ENCODE results near the gene CADM1. TPM values are rescaled to one million over a fixed set of nuclear protein-coding genes. Genes with fewer than 3 reads are reported as not detected.

Gene CADM1
- total and polyA plus RNA-seq, 2 experiments from 2014 or later: 16.5 to 18.0 TPM

DNA sequence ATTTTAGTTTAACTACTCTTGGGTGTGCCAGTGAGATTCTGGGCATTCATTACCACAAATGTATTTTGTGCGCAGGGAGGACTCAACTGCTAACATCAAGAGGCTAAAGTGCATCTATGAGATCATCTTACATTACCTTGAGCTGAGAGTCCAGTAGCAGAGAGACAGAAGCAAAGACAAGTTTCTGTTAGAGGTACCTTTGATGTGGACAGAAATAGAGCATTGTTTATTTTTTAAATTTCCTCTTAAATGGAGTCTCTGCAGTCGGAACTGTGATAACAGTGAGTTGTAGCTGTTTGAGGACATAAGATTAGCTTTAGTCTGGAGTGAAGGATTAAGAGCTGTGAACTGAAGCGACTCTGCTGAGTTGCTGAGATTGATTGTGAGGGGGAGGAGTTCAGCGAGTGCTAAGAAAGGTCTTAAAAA lies 297.0 kb downstream of the CADM1 start:
- H3K4me2 ChIP-seq: no peak overlapping the region
- Mint-ChIP-seq H3K27ac (no peak overlapping the region), H3K9me3 (no peaks in the 10 kb centered on the region), H3K4me3 (no peak overlapping the region), H3K36me3 (ENCODE audit: low read depth) (no peaks in the 10 kb centered on the region), H3K27me3 (ENCODE audit: insufficient read depth, low read depth, poor library complexity) (no peaks in the 10 kb centered on the region), H3K4me1 (peaks cover 38% of the 10 kb centered on the region)
- no peaks in the 10 kb centered on the region for H3K79me2 ChIP-seq (replicated peaks; ENCODE audit: insufficient read depth)
- no peaks in the 10 kb centered on the region for H3K9me2 ChIP-seq (ENCODE audit: insufficient read depth)
- TF ChIP-seq CREB1 (CRISPR knock-in tag; IDR thresholded peaks at IDR 0.05; ENCODE audit: low read depth) (no peak), STAT1 (IDR thresholded peaks at IDR 0.05; ENCODE audit: unreplicated experiment) (no peak), ZNF331 (CRISPR knock-in tag; IDR thresholded peaks at IDR 0.05; ENCODE audit: low read depth) (no peak), POLR2AphosphoS5 (IDR thresholded peaks at IDR 0.05; ENCODE audit: low read depth) (no peak), EZH2 (IDR thresholded peaks at IDR 0.05; ENCODE audit: low read depth, unreplicated experiment) (no peak), ZNF114 (CRISPR knock-in tag; IDR thresholded peaks at IDR 0.05) (no peak), JUNB (IDR thresholded peaks at IDR 0.05; ENCODE audit: unreplicated experiment) (no peak), EZH2phosphoT487 (IDR thresholded peaks at IDR 0.05; ENCODE audit: unreplicated experiment) (no peak)
- TF ChIP-seq, protein P1, sequence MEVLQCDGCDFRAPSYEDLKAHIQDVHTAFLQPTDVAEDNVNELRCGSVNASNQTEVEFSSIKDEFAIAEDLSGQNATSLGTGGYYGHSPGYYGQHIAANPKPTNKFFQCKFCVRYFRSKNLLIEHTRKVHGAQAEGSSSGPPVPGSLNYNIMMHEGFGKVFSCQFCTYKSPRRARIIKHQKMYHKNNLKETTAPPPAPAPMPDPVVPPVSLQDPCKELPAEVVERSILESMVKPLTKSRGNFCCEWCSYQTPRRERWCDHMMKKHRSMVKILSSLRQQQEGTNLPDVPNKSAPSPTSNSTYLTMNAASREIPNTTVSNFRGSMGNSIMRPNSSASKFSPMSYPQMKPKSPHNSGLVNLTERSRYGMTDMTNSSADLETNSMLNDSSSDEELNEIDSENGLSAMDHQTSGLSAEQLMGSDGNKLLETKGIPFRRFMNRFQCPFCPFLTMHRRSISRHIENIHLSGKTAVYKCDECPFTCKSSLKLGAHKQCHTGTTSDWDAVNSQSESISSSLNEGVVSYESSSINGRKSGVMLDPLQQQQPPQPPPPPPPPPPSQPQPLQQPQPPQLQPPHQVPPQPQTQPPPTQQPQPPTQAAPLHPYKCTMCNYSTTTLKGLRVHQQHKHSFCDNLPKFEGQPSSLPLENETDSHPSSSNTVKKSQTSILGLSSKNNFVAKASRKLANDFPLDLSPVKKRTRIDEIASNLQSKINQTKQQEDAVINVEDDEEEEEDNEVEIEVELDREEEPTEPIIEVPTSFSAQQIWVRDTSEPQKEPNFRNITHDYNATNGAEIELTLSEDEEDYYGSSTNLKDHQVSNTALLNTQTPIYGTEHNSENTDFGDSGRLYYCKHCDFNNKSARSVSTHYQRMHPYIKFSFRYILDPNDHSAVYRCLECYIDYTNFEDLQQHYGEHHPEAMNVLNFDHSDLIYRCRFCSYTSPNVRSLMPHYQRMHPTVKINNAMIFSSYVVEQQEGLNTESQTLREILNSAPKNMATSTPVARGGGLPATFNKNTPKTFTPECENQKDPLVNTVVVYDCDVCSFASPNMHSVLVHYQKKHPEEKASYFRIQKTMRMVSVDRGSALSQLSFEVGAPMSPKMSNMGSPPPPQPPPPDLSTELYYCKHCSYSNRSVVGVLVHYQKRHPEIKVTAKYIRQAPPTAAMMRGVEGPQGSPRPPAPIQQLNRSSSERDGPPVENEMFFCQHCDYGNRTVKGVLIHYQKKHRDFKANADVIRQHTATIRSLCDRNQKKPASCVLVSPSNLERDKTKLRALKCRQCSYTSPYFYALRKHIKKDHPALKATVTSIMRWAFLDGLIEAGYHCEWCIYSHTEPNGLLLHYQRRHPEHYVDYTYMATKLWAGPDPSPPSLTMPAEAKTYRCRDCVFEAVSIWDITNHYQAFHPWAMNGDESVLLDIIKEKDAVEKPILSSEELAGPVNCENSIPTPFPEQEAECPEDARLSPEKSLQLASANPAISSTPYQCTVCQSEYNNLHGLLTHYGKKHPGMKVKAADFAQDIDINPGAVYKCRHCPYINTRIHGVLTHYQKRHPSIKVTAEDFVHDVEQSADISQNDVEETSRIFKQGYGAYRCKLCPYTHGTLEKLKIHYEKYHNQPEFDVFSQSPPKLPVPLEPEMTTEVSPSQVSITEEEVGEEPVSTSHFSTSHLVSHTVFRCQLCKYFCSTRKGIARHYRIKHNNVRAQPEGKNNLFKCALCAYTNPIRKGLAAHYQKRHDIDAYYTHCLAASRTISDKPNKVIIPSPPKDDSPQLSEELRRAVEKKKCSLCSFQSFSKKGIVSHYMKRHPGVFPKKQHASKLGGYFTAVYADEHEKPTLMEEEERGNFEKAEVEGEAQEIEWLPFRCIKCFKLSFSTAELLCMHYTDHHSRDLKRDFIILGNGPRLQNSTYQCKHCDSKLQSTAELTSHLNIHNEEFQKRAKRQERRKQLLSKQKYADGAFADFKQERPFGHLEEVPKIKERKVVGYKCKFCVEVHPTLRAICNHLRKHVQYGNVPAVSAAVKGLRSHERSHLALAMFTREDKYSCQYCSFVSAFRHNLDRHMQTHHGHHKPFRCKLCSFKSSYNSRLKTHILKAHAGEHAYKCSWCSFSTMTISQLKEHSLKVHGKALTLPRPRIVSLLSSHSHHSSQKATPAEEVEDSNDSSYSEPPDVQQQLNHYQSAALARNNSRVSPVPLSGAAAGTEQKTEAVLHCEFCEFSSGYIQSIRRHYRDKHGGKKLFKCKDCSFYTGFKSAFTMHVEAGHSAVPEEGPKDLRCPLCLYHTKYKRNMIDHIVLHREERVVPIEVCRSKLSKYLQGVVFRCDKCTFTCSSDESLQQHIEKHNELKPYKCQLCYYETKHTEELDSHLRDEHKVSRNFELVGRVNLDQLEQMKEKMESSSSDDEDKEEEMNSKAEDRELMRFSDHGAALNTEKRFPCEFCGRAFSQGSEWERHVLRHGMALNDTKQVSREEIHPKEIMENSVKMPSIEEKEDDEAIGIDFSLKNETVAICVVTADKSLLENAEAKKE (CRISPR knock-in tag; IDR thresholded peaks at IDR 0.05): no peak
- TF ChIP-seq, protein P2, sequence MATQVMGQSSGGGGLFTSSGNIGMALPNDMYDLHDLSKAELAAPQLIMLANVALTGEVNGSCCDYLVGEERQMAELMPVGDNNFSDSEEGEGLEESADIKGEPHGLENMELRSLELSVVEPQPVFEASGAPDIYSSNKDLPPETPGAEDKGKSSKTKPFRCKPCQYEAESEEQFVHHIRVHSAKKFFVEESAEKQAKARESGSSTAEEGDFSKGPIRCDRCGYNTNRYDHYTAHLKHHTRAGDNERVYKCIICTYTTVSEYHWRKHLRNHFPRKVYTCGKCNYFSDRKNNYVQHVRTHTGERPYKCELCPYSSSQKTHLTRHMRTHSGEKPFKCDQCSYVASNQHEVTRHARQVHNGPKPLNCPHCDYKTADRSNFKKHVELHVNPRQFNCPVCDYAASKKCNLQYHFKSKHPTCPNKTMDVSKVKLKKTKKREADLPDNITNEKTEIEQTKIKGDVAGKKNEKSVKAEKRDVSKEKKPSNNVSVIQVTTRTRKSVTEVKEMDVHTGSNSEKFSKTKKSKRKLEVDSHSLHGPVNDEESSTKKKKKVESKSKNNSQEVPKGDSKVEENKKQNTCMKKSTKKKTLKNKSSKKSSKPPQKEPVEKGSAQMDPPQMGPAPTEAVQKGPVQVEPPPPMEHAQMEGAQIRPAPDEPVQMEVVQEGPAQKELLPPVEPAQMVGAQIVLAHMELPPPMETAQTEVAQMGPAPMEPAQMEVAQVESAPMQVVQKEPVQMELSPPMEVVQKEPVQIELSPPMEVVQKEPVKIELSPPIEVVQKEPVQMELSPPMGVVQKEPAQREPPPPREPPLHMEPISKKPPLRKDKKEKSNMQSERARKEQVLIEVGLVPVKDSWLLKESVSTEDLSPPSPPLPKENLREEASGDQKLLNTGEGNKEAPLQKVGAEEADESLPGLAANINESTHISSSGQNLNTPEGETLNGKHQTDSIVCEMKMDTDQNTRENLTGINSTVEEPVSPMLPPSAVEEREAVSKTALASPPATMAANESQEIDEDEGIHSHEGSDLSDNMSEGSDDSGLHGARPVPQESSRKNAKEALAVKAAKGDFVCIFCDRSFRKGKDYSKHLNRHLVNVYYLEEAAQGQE (IDR thresholded peaks at IDR 0.05; ENCODE audit: unreplicated experiment): no peak
- DNase-seq (ENCODE audit: low spot score) (no peak), ATAC-seq (no peak)
- peaks cover 17% of the 10 kb centered on the region for H3K4me1 ChIP-seq (ENCODE audit: insufficient read depth)
- H3K4me3 ChIP-seq: no peak overlapping the region
- H3F3A ChIP-seq (replicated peaks; ENCODE audit: low read depth): no peaks in the 10 kb centered on the region
- no peak overlapping the region for H3K27ac ChIP-seq (ENCODE audit: low read depth)
- no peaks in the 10 kb centered on the region for H3K27me3 ChIP-seq (ENCODE audit: insufficient read depth)
- H3K36me3 ChIP-seq (ENCODE audit: insufficient read depth): no peaks in the 10 kb centered on the region
- no peaks in the 10 kb centered on the region for H4K20me1 ChIP-seq (replicated peaks; ENCODE audit: insufficient read depth)
- H2AFZ ChIP-seq: no peak overlapping the region
